Transverse colon (tissue), 4 donors: Measurements from ENCODE around the gene TPP2.

Experiments used
- POLR2A ChIP-seq: fragments of 450-650 bp; IDR thresholded peaks from one replicate; pipeline ENCODE4 v1.6.1; 2016; ENCODE audit warnings: antibody characterized with exemption, mild to moderate bottlenecking, moderate library complexity
- POLR2AphosphoS5 ChIP-seq, 3 donors: sonication (generic); formaldehyde crosslinking; IDR thresholded peaks; one replicate each; pipeline ENCODE4 v1.6.1; 2016; ENCODE audit warnings: antibody characterized with exemption in 3 of 3
- TF ChIP-seq, protein P1 (sequence below), 5 experiments: fragments of 200-600 bp in 3 of 5; fragments of 450-650 bp in 2 of 5; sonication (generic) in 3 of 5; IDR thresholded peaks; 1 replicate in 2 of 5; 2 replicates in 3 of 5; pipeline ENCODE4 v1.5.1; 2016 to 2017; ENCODE audit warnings: antibody characterized with exemption in 5 of 5, inconsistent platforms in 3 of 5, mild to moderate bottlenecking in 2 of 5, moderate library complexity in 1 of 5

DNA sequence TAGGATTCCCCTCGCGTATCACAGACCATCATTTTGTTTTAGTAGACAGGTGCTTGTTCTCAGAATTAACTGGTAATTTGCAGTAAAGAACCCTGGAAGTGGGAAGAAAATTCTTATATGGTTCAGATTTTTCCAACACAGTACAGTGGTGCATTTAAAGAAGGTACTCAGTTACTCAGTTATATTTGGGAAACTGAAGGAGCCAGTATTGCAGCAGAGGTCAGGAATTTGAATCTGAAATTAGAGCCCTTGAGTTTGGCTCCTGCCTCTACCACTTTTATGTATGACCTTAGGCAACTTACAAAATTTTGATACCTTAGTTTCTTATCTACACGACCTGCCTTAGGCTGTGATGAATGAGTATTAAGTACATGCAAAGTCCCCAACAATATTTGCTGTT is 78.3 kb downstream of the TPP2 start:
- TF ChIP-seq, protein P1, sequence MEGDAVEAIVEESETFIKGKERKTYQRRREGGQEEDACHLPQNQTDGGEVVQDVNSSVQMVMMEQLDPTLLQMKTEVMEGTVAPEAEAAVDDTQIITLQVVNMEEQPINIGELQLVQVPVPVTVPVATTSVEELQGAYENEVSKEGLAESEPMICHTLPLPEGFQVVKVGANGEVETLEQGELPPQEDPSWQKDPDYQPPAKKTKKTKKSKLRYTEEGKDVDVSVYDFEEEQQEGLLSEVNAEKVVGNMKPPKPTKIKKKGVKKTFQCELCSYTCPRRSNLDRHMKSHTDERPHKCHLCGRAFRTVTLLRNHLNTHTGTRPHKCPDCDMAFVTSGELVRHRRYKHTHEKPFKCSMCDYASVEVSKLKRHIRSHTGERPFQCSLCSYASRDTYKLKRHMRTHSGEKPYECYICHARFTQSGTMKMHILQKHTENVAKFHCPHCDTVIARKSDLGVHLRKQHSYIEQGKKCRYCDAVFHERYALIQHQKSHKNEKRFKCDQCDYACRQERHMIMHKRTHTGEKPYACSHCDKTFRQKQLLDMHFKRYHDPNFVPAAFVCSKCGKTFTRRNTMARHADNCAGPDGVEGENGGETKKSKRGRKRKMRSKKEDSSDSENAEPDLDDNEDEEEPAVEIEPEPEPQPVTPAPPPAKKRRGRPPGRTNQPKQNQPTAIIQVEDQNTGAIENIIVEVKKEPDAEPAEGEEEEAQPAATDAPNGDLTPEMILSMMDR (IDR thresholded peaks at IDR 0.05), result no peak
- TF ChIP-seq POLR2AphosphoS5 (IDR thresholded peaks at IDR 0.05) (no peak), POLR2A (no peak)
